Transverse colon (tissue), 4 donors: Measurements from ENCODE around the gene SLC26A3. TPM values are rescaled to one million over a fixed set of nuclear protein-coding genes. Genes with fewer than 3 reads are reported as not detected.

ENCODE experiments used
- DNase-seq: peaks from one replicate; pipeline ENCODE4 v3.0.0-alpha.2; 2019
- H3K27ac ChIP-seq, 4 donors: fragments of 200-600 bp; sonication (generic); 2 replicates each; pipeline ENCODE4 v1.5.1; 2016 to 2018; ENCODE audit warnings: inconsistent platforms in 4 of 4
- H3K27me3 ChIP-seq: fragments of 200-600 bp; sonication (generic); 2 replicates; pipeline ENCODE4 v1.5.1; 2017; ENCODE audit warnings: inconsistent platforms
- H3K36me3 ChIP-seq, 4 donors: fragments of 200-600 bp; sonication (generic); 2 replicates each; pipeline ENCODE4 v1.5.1; 2017 to 2019; ENCODE audit warnings: inconsistent platforms in 4 of 4
- H3K4me1 ChIP-seq, 4 donors: fragments of 200-600 bp; sonication (generic); 2 replicates each; pipeline ENCODE4 v1.5.1; 2017 to 2020; ENCODE audit warnings: inconsistent platforms in 4 of 4
- H3K4me3 ChIP-seq, 4 donors: fragments of 200-600 bp; sonication (generic); 1 replicate in 1 of 4; 2 replicates in 3 of 4; pipeline versions ENCODE4 v1.5.1 to v1.6.1; 2017 to 2019; ENCODE audit warnings: inconsistent platforms in 4 of 4
- H3K9me3 ChIP-seq, 2 donors: fragments of 200-600 bp; sonication (generic); 2 replicates each; pipeline ENCODE4 v1.5.1; 2017 to 2019; ENCODE audit warnings: inconsistent platforms in 2 of 2
- EP300 ChIP-seq: sonication (generic); formaldehyde crosslinking; IDR thresholded peaks from one replicate; pipeline ENCODE4 v1.6.1; 2017; ENCODE audit warnings: antibody characterized with exemption, low read depth
- POLR2A ChIP-seq: fragments of 450-650 bp; IDR thresholded peaks from one replicate; pipeline ENCODE4 v1.6.1; 2016; ENCODE audit warnings: antibody characterized with exemption, mild to moderate bottlenecking, moderate library complexity
- POLR2AphosphoS5 ChIP-seq, 3 donors: sonication (generic); formaldehyde crosslinking; IDR thresholded peaks; one replicate each; pipeline ENCODE4 v1.6.1; 2016; ENCODE audit warnings: antibody characterized with exemption in 3 of 3
- WGBS, 2 donors: methylation state at CpG; one replicate each; pipeline ENCODE4 v1.1.5; 2018; ENCODE audit warnings: low coverage in 1 of 2; 5-methylcytosine and 5-hydroxymethylcytosine counted together
- in situ Hi-C, 4 donors: fragments of 200-750 bp; cut with MboI; loops; one replicate each; pipeline versions ENCODE4 v1.15.0 to v1.15.1; 2017; ENCODE audit warnings: low sequenced_read_pairs in 3 of 4, low pct_ligation_motif_present in 1 of 4, low pct_unique_long_range_greater_than_20kb in 1 of 4
- intact Hi-C: fragments of 100-400 bp; cut with DNase I; formaldehyde crosslinking; loops from one replicate; pipeline ENCODE4 v1.15.1; 2023; ENCODE audit warnings: low total_unique reads
- total RNA-seq, 4 donors: library from RNA; depleted of rRNA; stranded (reverse); fragments of >200 nt; gene quantifications; one replicate each; pipeline ENCODE4 v1.1.0, GENCODE V29; 2016
- TF ChIP-seq, protein P1 (sequence below), 5 experiments: fragments of 200-600 bp in 3 of 5; fragments of 450-650 bp in 2 of 5; sonication (generic) in 3 of 5; IDR thresholded peaks; 1 replicate in 2 of 5; 2 replicates in 3 of 5; pipeline ENCODE4 v1.5.1; 2016 to 2017; ENCODE audit warnings: antibody characterized with exemption in 5 of 5, inconsistent platforms in 3 of 5, mild to moderate bottlenecking in 2 of 5, moderate library complexity in 1 of 5

SLC26A3 gene
- total RNA-seq, 4 donors from 2014 or later, result 296 to 4,526 (median 2,822) TPM

DNA sequence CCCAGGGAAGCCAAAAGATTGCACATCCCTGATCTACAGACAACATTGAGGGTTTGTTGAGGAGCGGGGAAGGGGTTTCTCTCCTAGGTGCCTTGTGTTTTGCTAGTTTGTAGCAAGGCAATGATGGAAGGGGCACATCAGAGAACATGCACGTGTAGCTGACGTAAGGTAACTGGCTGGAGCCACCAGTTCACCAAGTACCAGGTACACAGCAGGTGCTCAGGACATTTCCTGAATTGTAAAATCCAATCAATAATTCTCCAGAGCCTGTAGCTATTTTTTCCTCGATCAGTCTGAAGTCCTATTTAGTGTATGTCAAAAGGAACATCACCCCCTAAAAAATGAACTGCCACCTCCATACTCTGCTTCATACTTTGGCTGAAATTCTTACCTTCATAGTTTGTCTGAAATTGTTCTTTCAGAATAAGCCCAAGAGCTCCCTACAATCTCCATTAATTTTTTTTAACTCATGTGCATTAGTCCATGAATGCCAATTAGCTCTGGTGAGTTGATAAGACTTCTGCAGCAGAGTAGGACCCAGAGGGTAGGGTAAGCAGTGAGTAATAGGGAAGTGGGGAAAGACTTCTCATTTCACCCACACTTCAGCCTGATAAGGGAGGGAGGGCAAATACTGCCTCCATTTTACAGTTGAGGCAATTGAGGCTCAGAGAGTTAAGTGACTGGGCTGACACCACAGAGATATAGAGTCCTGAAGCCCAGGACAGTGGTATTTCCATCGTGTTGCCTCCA lies 36.0 kb upstream of the SLC26A3 start:
- Histone ChIP-seq H3K4me3 (no peak overlapping the region), H3K36me3 (no peaks in the 10 kb centered on the region), H3K9me3 (no peaks in the 10 kb centered on the region), H3K27me3 (no peaks in the 10 kb centered on the region), H3K4me1 (peaks cover 0 to 14% (median 0%) of the 10 kb centered on the region in 4 donors), H3K27ac (no peak overlapping the region)
- in situ Hi-C loops, result no loop called here
- no peak for DNase-seq
- intact Hi-C loops, result no loop called here
- TF ChIP-seq, protein P1, sequence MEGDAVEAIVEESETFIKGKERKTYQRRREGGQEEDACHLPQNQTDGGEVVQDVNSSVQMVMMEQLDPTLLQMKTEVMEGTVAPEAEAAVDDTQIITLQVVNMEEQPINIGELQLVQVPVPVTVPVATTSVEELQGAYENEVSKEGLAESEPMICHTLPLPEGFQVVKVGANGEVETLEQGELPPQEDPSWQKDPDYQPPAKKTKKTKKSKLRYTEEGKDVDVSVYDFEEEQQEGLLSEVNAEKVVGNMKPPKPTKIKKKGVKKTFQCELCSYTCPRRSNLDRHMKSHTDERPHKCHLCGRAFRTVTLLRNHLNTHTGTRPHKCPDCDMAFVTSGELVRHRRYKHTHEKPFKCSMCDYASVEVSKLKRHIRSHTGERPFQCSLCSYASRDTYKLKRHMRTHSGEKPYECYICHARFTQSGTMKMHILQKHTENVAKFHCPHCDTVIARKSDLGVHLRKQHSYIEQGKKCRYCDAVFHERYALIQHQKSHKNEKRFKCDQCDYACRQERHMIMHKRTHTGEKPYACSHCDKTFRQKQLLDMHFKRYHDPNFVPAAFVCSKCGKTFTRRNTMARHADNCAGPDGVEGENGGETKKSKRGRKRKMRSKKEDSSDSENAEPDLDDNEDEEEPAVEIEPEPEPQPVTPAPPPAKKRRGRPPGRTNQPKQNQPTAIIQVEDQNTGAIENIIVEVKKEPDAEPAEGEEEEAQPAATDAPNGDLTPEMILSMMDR (IDR thresholded peaks at IDR 0.05), result no peak
- no peak for TF ChIP-seq POLR2A
- TF ChIP-seq POLR2AphosphoS5 (IDR thresholded peaks at IDR 0.05), result no peak
- TF ChIP-seq EP300, result no peak
- 29 to 81% methylated on average over 1 to 5 of the region's 5 CpGs for WGBS, 2 donors

DNA sequence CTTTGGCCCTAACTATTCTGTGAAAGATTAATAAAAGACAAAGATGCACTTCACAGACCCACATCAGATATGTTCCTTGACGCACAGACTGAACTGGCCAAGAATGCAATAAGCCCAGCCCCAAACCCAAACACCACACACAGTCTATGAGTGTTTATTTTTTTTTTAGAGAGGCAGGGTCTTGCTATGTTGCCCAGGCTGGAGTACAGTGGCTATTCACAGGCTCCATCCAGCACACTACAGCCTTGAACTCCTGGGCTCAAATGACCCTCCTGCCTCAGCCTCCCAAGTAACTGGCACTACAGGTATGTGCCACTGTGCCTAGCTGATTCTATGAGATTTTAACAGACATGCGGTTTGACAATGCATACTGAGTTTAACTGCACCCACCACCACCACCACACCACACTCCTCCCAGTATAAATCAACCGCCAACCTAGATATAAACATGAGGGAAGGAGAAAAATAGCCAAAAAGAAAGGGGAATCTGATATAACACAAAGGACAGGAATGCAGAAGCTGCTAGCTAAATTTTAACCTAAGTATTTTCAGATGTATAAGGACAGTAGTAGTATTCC lies 35.1 kb upstream of the SLC26A3 start:
- WGBS, 2 donors, result 86 to 89% methylated on average over 3 of the region's 3 CpGs
- Histone ChIP-seq H3K4me3 (no peak overlapping the region), H3K4me1 (peaks cover 0 to 6% (median 0%) of the 10 kb centered on the region in 4 donors), H3K27me3 (no peaks in the 10 kb centered on the region), H3K27ac (no peak overlapping the region), H3K9me3 (no peaks in the 10 kb centered on the region), H3K36me3 (no peaks in the 10 kb centered on the region)
- in situ Hi-C loops, result no loop called here
- TF ChIP-seq EP300 (no peak), POLR2A (no peak), POLR2AphosphoS5 (IDR thresholded peaks at IDR 0.05) (no peak)
- TF ChIP-seq, protein P1 (IDR thresholded peaks at IDR 0.05), result no peak
- intact Hi-C loops, result no loop called here
- no peak for DNase-seq

DNA sequence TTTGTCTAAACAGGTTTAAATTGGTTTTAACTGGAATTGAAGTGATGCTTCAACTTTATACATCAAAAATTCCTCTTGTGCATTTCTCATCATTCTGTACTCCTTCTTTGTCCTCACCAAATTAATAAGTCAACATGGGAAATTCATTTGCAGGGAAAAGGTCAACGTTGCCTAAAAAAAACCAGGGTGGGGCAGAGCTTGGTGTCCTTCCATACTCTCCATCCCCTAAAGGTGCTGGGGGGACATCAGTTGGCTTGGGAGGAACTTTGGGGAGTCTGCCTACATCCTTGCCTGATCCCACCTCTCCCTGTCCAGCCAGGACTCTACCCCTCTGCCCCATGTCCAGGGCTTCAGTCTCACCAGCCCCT lies 34.1 kb upstream of the SLC26A3 start:
- 45 to 67% methylated on average over 1 of the region's 1 CpG for WGBS, 2 donors
- in situ Hi-C loops, result no loop called here
- Histone ChIP-seq H3K27me3 (no peaks in the 10 kb centered on the region), H3K27ac (no peak overlapping the region), H3K36me3 (no peaks in the 10 kb centered on the region), H3K4me1 (no peaks in the 10 kb centered on the region), H3K4me3 (no peak overlapping the region), H3K9me3 (no peaks in the 10 kb centered on the region)
- intact Hi-C loops, result no loop called here
- DNase-seq, result no peak
- TF ChIP-seq POLR2AphosphoS5 (IDR thresholded peaks at IDR 0.05) (no peak), POLR2A (no peak), EP300 (no peak)
- TF ChIP-seq, protein P1 (IDR thresholded peaks at IDR 0.05), result no peak

DNA sequence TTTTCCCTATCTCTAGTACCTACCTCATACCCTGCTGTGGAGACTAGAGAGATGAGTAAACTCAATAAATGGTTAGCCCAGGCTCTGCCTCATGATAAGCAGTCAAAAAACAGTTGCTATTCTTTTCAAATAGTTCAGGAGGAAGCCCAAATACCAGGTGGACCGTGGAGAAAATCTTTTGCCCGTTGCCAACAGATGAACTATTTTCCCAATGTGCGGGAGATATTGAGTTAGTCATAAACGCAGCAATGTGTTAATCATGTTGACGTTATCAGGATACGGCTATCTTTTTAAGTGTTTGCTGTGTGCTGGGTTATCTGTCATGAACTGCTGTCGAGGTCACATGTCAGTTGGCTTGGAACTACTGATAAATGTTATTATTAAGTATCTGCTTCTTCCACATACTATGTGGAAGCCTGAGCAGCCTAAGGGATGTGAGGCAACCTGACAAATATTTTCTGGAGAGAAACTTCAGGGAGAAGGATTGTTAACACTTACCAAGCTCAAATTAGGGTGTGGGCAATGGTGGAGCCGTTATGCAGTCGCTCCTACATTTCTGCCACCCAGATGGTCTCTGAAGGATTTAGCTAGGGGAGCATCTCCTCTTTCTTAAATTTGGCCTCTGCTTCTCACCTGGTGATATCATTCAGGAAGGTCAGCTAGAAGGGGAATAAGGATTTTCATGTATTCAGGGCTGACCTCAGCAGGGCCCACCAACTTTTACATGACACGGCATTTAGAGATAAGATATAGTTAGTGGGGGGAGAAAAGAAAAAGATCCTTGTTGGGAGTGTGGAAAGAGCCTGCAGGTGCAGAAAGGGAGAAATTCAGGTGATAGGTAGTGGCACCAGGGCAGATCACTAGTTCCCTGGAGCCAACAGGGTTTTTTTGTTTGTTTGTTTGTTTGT lies 33.5 kb upstream of the SLC26A3 start:
- no peak for DNase-seq
- Histone ChIP-seq H3K36me3 (no peaks in the 10 kb centered on the region), H3K9me3 (no peaks in the 10 kb centered on the region), H3K4me3 (no peak overlapping the region), H3K27me3 (no peaks in the 10 kb centered on the region), H3K4me1 (no peaks in the 10 kb centered on the region), H3K27ac (no peak overlapping the region)
- in situ Hi-C loops (no loop called here), intact Hi-C loops (no loop called here)
- TF ChIP-seq POLR2AphosphoS5 (IDR thresholded peaks at IDR 0.05), result no peak
- TF ChIP-seq, protein P1 (IDR thresholded peaks at IDR 0.05), result no peak
- no peak for TF ChIP-seq POLR2A
- TF ChIP-seq EP300, result no peak
- 49 to 73% methylated on average over 7 to 10 of the region's 10 CpGs for WGBS, 2 donors
